GM12873 (cell line): Measurements from ENCODE around the gene CDKN1B.

Experiments
- TF ChIP-seq, protein P1 (sequence below): IDR thresholded peaks from 2 replicates; pipeline ENCODE4 v1.5.1; 2012; ENCODE audit warnings: low read depth, mild to moderate bottlenecking, moderate library complexity, low read length, control low read depth; ENCODE audit not compliant: insufficient read depth; ENCODE audit errors: missing control alignments

The CDKN1B gene

DNA sequence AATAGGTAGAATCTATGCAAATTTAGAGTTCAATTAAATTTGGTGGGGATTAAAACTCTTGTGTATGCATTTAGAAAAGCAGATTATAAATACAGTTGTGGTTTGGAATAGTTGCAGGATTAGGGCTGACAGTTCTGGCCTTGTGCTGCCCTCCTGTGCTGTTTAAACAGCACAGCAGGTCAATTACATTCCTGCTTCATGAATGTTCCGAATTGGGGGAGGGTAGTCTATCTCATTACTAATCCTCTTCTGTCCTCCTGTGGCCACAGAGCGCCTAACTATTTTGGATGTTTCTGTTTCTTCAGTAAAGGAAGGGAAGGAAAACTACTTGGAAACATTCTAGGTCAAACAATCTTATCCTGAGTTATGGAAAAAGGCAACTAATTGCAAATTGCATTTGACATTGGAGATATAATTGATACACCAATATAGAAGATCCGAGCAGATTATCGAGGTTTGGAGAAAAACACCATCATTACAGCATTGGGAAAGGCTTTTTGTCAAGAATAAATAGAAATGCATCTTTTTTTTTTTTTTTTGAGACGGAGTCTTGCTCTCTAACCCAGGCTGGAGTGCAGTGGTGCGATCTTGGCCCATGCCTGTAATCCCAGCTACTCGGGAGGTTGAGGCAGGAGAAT is 12.5 kb upstream of the CDKN1B start:
- TF ChIP-seq, protein P1, sequence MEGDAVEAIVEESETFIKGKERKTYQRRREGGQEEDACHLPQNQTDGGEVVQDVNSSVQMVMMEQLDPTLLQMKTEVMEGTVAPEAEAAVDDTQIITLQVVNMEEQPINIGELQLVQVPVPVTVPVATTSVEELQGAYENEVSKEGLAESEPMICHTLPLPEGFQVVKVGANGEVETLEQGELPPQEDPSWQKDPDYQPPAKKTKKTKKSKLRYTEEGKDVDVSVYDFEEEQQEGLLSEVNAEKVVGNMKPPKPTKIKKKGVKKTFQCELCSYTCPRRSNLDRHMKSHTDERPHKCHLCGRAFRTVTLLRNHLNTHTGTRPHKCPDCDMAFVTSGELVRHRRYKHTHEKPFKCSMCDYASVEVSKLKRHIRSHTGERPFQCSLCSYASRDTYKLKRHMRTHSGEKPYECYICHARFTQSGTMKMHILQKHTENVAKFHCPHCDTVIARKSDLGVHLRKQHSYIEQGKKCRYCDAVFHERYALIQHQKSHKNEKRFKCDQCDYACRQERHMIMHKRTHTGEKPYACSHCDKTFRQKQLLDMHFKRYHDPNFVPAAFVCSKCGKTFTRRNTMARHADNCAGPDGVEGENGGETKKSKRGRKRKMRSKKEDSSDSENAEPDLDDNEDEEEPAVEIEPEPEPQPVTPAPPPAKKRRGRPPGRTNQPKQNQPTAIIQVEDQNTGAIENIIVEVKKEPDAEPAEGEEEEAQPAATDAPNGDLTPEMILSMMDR, result peak; percentile 84

DNA sequence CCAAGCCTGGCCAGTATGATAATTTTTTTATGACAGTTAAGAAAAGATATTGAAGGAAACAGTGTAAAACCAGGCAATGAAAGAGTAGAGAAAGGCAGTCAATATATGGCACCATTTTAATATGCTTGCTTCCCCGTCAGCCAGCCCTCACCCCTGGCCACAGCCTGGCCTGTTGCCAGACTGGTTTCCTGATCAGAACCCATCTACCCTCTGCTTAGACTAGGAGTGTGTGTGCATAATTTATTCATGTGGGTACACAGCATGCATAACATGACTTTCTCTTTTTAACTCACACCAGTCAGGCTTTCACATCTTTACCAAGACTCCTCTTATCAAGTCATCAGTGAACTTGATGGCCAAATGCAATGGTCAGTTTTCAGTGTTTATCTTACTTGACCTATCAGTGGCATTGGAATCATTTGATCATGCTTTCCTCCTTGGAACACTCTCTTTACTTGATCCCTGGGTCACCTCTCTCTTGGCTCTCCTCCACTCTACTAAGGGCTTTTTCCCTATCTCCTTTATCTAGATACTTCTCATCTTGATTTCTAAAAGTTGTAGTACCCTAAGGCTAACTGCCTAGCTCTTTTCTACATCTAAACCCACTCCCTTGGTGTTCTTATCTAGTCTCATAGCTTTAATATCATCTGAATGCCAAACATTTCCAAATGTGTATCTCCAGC is 11.2 kb upstream of the CDKN1B start:
- TF ChIP-seq, protein P1, result no peak

DNA sequence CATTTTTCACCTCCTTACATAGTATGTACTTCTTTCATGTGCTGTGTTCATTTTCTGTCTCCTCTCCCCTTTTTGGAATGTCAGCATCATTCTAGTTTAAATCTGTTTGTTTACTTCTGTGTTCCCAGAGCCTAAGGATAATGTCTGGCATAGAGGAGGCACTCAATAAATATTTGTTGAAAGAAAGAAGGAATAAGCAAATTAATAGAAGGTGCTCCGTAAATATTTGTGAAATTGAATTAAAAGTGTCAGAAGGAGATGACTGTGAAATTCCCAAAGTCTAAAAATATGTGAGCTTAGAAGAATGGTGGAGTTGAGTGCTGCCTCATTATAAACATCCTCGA is 3.3 kb upstream of the CDKN1B start:
- TF ChIP-seq, protein P1, result no peak

DNA sequence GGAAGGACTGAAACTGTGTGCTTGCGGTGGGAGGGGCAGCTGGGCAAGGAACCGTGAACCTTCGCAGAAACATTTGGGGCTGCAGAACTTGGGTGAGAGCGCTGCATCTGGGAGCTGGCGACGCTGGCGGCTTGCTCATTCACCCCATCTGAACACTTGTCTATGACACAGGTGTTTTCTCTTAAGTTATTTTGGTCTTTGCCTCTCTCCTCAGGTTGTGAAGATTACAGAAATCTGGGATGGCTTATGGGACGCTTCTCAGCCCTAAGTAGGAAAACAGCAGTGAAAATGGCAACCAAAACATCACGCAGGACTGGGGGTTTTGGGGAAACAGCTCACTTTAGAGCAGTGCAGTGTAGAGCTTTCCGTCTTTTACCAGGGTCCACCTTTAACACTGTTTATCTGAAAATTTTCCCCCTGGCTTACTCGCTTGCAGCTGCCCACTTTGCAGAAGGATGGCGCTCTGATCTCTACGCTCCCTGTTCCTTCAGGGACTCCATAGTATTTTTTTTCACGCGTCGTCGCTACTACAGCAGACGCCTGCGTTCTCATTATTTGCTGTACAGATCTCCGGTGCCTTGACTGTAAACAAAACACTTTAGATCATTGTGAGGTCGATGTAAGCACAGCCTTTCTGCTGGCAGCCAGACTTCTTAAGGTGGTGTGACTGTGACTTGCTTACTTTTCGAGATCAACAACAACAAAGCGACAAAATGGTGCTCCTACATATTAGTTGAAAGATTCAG is 2.7 kb upstream of the CDKN1B start:
- TF ChIP-seq, protein P1, result peak; percentile 36

DNA sequence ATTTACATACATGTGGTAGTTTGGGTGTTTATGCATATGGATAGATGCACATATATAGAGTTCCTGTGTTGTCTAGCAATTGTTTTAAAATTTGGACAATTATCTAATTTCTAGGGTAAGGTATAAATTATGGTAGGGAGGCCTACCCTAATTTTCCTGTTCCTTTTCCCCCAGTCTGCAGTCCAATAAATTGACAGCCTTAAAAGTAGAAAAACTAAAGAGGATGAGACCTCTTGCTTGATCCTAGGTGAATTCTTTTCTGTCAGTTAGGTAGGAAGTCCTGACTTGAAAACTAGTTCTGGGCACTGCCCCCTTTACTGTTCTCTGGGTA is 2.1 kb upstream of the CDKN1B start:
- TF ChIP-seq, protein P1, result no peak

DNA sequence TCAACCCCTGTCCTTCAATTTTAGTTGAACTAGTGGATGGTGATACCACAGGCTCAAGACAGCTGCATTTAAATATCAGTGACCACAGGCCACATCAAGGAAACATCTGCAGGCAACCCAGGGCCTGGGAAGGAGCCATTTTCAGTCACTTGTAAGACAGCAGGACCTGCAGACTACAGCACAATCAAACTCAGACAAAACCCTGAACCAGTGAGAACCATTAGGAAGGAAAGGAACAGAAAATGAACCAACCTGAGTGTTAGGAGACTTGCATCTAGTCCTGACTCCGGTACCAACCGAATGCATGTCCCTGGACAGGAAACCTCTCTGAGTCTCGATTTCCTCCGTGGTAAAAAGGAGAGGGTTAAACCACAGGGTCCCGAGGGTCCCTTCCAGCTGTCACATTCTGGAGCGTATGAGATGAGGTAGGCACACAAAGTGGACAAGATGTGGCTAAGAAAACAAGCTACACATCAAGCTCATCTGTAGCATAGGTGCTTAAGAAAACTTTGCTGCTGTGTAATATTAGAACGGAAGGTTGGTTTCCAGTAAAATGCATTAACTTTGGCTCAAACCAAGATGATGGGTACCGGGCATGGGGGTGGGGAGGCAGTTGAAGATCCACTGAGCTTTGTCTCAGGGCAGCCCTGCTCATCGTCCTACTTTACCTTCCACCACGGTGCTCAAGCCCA is 1.6 kb upstream of the CDKN1B start:
- TF ChIP-seq, protein P1, result no peak
